DMS114 treated with DMSO at 0.1 percent for 48 hours (cell line): ENCODE measurements around the gene POLR1A.

Experiments
- DNase-seq: peaks from one replicate; lab custom pipeline; 2025; ENCODE audit not compliant: unreplicated experiment; lab: John Stamatoyannopoulos, UW

POLR1A gene

GRCh38 chr2:86065512-86065911 lies 40.2 kb downstream of the POLR1A start:
- no peak for DNase-seq

GRCh38 chr2:86064006-86064405 lies 41.7 kb downstream of the POLR1A start:
- no peak for DNase-seq

GRCh38 chr2:86062043-86062442 lies 43.6 kb downstream of the POLR1A start:
- no peak for DNase-seq

- DNase-seq, result no peak
Observed at GRCh38 chr2:86056590-86057331, 48.9 kb downstream of the POLR1A start.

- DNase-seq, result no peak
Observed at GRCh38 chr2:86055314-86055713, 50.4 kb downstream of the POLR1A start.

- no peak for DNase-seq
Observed at GRCh38 chr2:86054535-86055082, 51.1 kb downstream of the POLR1A start.

- DNase-seq, result no peak
Observed at GRCh38 chr2:86053166-86053565, 52.5 kb downstream of the POLR1A start.

- no peak for DNase-seq
Observed at GRCh38 chr2:86052676-86053075, 53.0 kb downstream of the POLR1A start.

GRCh38 chr2:86052265-86052664 lies 53.4 kb downstream of the POLR1A start:
- no peak for DNase-seq

- DNase-seq, result no peak
Observed at GRCh38 chr2:86050301-86050700, 55.4 kb downstream of the POLR1A start.

GRCh38 chr2:86049529-86049928 lies 56.2 kb downstream of the POLR1A start:
- DNase-seq, result no peak

GRCh38 chr2:86048888-86049287 lies 56.8 kb downstream of the POLR1A start:
- DNase-seq, result no peak

- no peak for DNase-seq
Observed at GRCh38 chr2:86048383-86048701, 57.3 kb downstream of the POLR1A start.

GRCh38 chr2:86047575-86048382 lies 57.9 kb downstream of the POLR1A start:
- no peak for DNase-seq

- no peak for DNase-seq
Observed at GRCh38 chr2:86045541-86045940, 60.1 kb downstream of the POLR1A start.

- DNase-seq, result no peak
Observed at GRCh38 chr2:86044614-86045013, 61.1 kb downstream of the POLR1A start.

GRCh38 chr2:86044045-86044444 lies 61.6 kb downstream of the POLR1A start:
- DNase-seq, result no peak

GRCh38 chr2:86042256-86043168 lies 63.2 kb downstream of the POLR1A start:
- DNase-seq, result no peak

GRCh38 chr2:86039963-86040655 lies 65.6 kb downstream of the POLR1A start:
- no peak for DNase-seq

- DNase-seq, result no peak
Observed at GRCh38 chr2:86039178-86039962, 66.3 kb downstream of the POLR1A start.
